Kidney (tissue), 14 donors: ENCODE data around the gene ENTR1. TPM values are rescaled to one million over a fixed set of nuclear protein-coding genes. Genes with fewer than 3 reads are reported as not detected.

Source experiments
- DNase-seq, 5 donors: peaks; one replicate each; pipeline ENCODE4 v3.0.0-alpha.2; 2013 to 2020
- FAIRE-seq: peaks from 2 replicates; lab custom pipeline; 2012; peaks lifted over from hg19 to GRCh38; lab: Jason Lieb, UNC
- H3K27ac ChIP-seq, 2 donors: one replicate each; pipeline ENCODE4 v1.7.0; 2013; ENCODE audit warnings: low read depth in 2 of 2, low read length in 2 of 2, inconsistent platforms in 1 of 2
- H3K27me3 ChIP-seq: one replicate; pipeline ENCODE4 v1.7.1; 2013; ENCODE audit warnings: low read length, inconsistent platforms; ENCODE audit not compliant: control insufficient read depth, insufficient read depth
- H3K36me3 ChIP-seq, 3 donors: one replicate each; pipeline versions ENCODE4 v1.7.0 to v1.7.1; 2013; ENCODE audit warnings: low read length in 3 of 3, control low read depth in 1 of 3, inconsistent platforms in 1 of 3; ENCODE audit not compliant: insufficient read depth in 3 of 3, control insufficient read depth in 2 of 3
- H3K4me1 ChIP-seq, 3 donors: one replicate each; pipeline versions ENCODE4 v1.7.0 to v1.7.1; 2013; ENCODE audit warnings: low read length in 3 of 3, inconsistent platforms in 1 of 3, low read depth in 1 of 3; ENCODE audit not compliant: control insufficient read depth in 2 of 3, insufficient read depth in 2 of 3
- H3K4me3 ChIP-seq, 3 donors: one replicate each; pipeline versions ENCODE4 v1.7.0 to v1.8.1; 2013; ENCODE audit warnings: low read length in 3 of 3, control low read depth in 1 of 3, inconsistent platforms in 1 of 3
- H3K9ac ChIP-seq, 3 donors: one replicate each; pipeline versions ENCODE4 v1.7.0 to v1.7.1; 2013; ENCODE audit warnings: low read length in 3 of 3, control low read depth in 1 of 3, inconsistent platforms in 1 of 3
- H3K9me3 ChIP-seq, 3 donors: one replicate each; pipeline versions ENCODE4 v1.7.0 to v1.7.1; 2013; ENCODE audit warnings: low read length in 3 of 3, control low read depth in 1 of 3, inconsistent platforms in 1 of 3; ENCODE audit not compliant: control insufficient read depth in 2 of 3, insufficient read depth in 1 of 3
- CTCF ChIP-seq: IDR thresholded peaks from 3 replicates; pipeline ENCODE4 v1.5.1; 2012; ENCODE audit warnings: mild to moderate bottlenecking, moderate library complexity, borderline replicate concordance; ENCODE audit not compliant: insufficient read depth; ENCODE audit errors: extremely low read depth
- intact Hi-C: fragments of 100-400 bp; cut with DNase I; formaldehyde crosslinking; loops from one replicate; pipeline ENCODE4 v1.11.1; 2022
- polyA plus RNA-seq: library from polyadenylated mRNA; stranded (reverse); fragments of 350-450 nt; fragmentation: Illumina TruSeq; extraction: RNeasy Lipid Tissue Mini Kit (QIAGEN cat#74804); gene quantifications from one replicate; pipeline ENCODE4 v1.2.3, GENCODE V29; 2014; ENCODE audit warnings: low read depth, low replicate concordance; ENCODE audit not compliant: insufficient read depth
- total RNA-seq: library from RNA; stranded (reverse); fragmentation: NEBNext Ultra II Directional; extraction: Animal tissue kit (Norgen Biotek cat#: 25700); gene quantifications from one replicate; pipeline ENCODE4 v1.2.1, GENCODE V29; 2021
- donor health status: control.
- donor health status: control.
- donor health status: control.
- donor health status: control.
- donor health status: control.
- donor health status: DM: yes; HTN: yes; CAD: no.
- donor health status: Normal renal cell carcinoma (clear cell type).

The ENTR1 gene
- total and polyA plus RNA-seq, 2 donors from 2014 or later = 25.9 to 36.2 TPM

GRCh38 chr9:136377341-136378169, 32.9 kb downstream of the ENTR1 start:
- DNase-seq = no peak

GRCh38 chr9:136376457-136376856, 34.0 kb downstream of the ENTR1 start:
- intact Hi-C loops = no loop called here
- H3K4me3 ChIP-seq = no peak overlapping the region
- H3K27ac ChIP-seq = no peak overlapping the region
- H3K9ac ChIP-seq = no peak overlapping the region
- no peak for DNase-seq
- no peaks in the 10 kb centered on the region for H3K36me3 ChIP-seq
- peaks cover 0 to 13% (median 3%) of the 10 kb centered on the region in 3 donors for H3K4me1 ChIP-seq
- H3K9me3 ChIP-seq = no peaks in the 10 kb centered on the region
- FAIRE-seq = no peak
- no peak for TF ChIP-seq CTCF
- H3K27me3 ChIP-seq = no peaks in the 10 kb centered on the region

More at GRCh38 chr9:136377341-136378169, 32.9 kb downstream of the ENTR1 start:
- H3K4me1 ChIP-seq = peaks cover 0 to 9% (median 3%) of the 10 kb centered on the region in 3 donors
- FAIRE-seq = no peak
- no peaks in the 10 kb centered on the region for H3K9me3 ChIP-seq
- intact Hi-C loops = no loop called here
- no peak overlapping the region for H3K4me3 ChIP-seq
- H3K9ac ChIP-seq = no peak overlapping the region
- no peak for TF ChIP-seq CTCF
- no peak overlapping the region for H3K27ac ChIP-seq
- H3K27me3 ChIP-seq = no peaks in the 10 kb centered on the region
- peaks cover 0 to 2% (median 0%) of the 10 kb centered on the region in 3 donors for H3K36me3 ChIP-seq

DNA sequence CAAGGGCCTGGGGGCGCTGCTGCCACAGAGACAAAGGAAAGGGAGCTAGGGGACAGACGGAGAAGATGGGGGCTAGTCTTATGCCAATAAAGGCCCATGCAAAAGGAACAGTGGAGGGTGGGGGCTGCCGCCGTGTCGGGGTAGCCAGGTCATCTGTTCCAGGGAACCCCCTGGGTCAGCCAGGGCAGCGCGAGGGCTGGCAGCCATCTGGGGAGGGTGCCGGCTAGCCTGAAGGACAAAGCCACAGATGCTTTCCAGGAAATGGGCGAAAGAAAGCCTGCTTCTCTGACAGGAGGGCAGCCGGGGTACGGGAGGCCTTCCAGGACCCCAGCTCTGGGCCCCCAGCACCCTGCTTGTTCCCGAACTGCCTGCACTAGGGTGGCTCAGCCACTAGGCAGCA, 35.3 kb downstream of the ENTR1 start:
- no peaks in the 10 kb centered on the region for H3K36me3 ChIP-seq
- H3K27ac ChIP-seq = no peak overlapping the region
- DNase-seq (no peak), FAIRE-seq (no peak)
- H3K4me1 ChIP-seq = peaks cover 0 to 13% (median 3%) of the 10 kb centered on the region in 3 donors
- H3K4me3 ChIP-seq = no peak overlapping the region
- H3K9me3 ChIP-seq = no peaks in the 10 kb centered on the region
- TF ChIP-seq CTCF = no peak
- intact Hi-C loops = no loop called here
- no peaks in the 10 kb centered on the region for H3K27me3 ChIP-seq
- H3K9ac ChIP-seq = no peak overlapping the region
